T-helper 1 cell treated with Interleukin-12 subunit alpha and Interleukin-12 subunit beta and Interleukin-4 antibody, amounts not matched to agents 30 ng/mL and 1 ng/mL, for 36 hours (primary cell): ENCODE results near the gene INS. TPM values are rescaled to one million over a fixed set of nuclear protein-coding genes. Genes with fewer than 3 reads are reported as not detected.

ENCODE experiments used
- intact Hi-C: fragments of 100-400 bp; cut with micrococcal nuclease; formaldehyde crosslinking; loops from one replicate; pipeline ENCODE4 v1.15.1; 2024
- total RNA-seq: library from RNA; stranded (reverse); gene quantifications from 2 replicates; pipeline ENCODE4 v1.2.3, GENCODE V29; 2022

Gene INS
- total RNA-seq, 1 donor from 2014 or later = not detected

- intact Hi-C loops = loop anchor here (5.0 to 10.0 kb wide), 2 partner anchors 333 to 685 kb away; partner anchors contain the start of gene CDKN1C
These were observed 38.7 kb upstream of the INS start for GRCh38 chr11:2199466-2200341.

- intact Hi-C loops = loop anchor here (5.0 to 10.0 kb wide), 2 partner anchors 334 to 686 kb away; partner anchors contain the start of gene CDKN1C
These were observed 37.8 kb upstream of the INS start for GRCh38 chr11:2198621-2199365.

GRCh38 chr11:2197771-2198520 lies 36.9 kb upstream of the INS start:
- intact Hi-C loops = loop anchor here (1.0 to 10.0 kb wide), 5 partner anchors 101 to 687 kb away; partner anchors contain the start of genes CDKN1C and TSSC4

GRCh38 chr11:2196970-2197770 lies 36.2 kb upstream of the INS start:
- intact Hi-C loops = loop anchor here (1.0 to 10.0 kb wide), 5 partner anchors 102 to 688 kb away; partner anchors contain the start of genes CDKN1C and TSSC4

GRCh38 chr11:2195756-2196088 lies 34.7 kb upstream of the INS start:
- intact Hi-C loops = loop anchor here (5.0 to 10.0 kb wide), 2 partner anchors 337 to 689 kb away; partner anchors contain the start of gene CDKN1C

- intact Hi-C loops = loop anchor here (5.0 to 10.0 kb wide), 2 partner anchors 337 to 690 kb away; partner anchors contain the start of gene CDKN1C
These were observed 34.1 kb upstream of the INS start for GRCh38 chr11:2194877-2195755.

- intact Hi-C loops = loop anchor here (10.0 kb wide), 1 partner anchor 691 kb away; the partner anchor contains the start of gene CDKN1C
These were observed 33.0 kb upstream of the INS start for GRCh38 chr11:2193888-2194595.

GRCh38 chr11:2193099-2193887 lies 32.3 kb upstream of the INS start:
- intact Hi-C loops = loop anchor here (10.0 kb wide), 1 partner anchor 692 kb away; the partner anchor contains the start of gene CDKN1C

- intact Hi-C loops = loop anchor here (10.0 kb wide), 1 partner anchor 692 kb away; the partner anchor contains the start of gene CDKN1C
These were observed 31.4 kb upstream of the INS start for GRCh38 chr11:2192435-2192834.

GRCh38 chr11:2191883-2192282 lies 30.9 kb upstream of the INS start:
- intact Hi-C loops = loop anchor here (10.0 kb wide), 1 partner anchor 693 kb away; the partner anchor contains the start of gene CDKN1C

- intact Hi-C loops = loop anchor here (10.0 kb wide), 1 partner anchor 694 kb away; the partner anchor contains the start of gene CDKN1C
These were observed 29.9 kb upstream of the INS start for GRCh38 chr11:2190657-2191471.

GRCh38 chr11:2189938-2190656 lies 29.1 kb upstream of the INS start:
- intact Hi-C loops = loop anchor here (10.0 kb wide), 1 partner anchor 695 kb away; the partner anchor contains the start of gene CDKN1C

- intact Hi-C loops = no loop called here
These were observed 27.7 kb upstream of the INS start for GRCh38 chr11:2188745-2189144.

- intact Hi-C loops = no loop called here
These were observed 26.3 kb upstream of the INS start for GRCh38 chr11:2187280-2187707.

GRCh38 chr11:2186669-2187279 lies 25.8 kb upstream of the INS start:
- intact Hi-C loops = no loop called here
